ENCODE measurements around the gene PIP4K2A.

Gene PIP4K2A

GRCh38 chr10:22690614-22691431 is 23.6 kb downstream of the PIP4K2A start:
- no peak for DNase-seq

- DNase-seq, result no peak
These were observed 24.2 kb downstream of the PIP4K2A start for GRCh38 chr10:22690158-22690557.

- DNase-seq, result no peak
These were observed 28.0 kb downstream of the PIP4K2A start for GRCh38 chr10:22686347-22686746.

GRCh38 chr10:22685926-22686325 is 28.5 kb downstream of the PIP4K2A start:
- DNase-seq, result no peak

- DNase-seq, result no peak
These were observed 29.7 kb downstream of the PIP4K2A start for GRCh38 chr10:22684699-22685098.

- DNase-seq, result no peak
These were observed 31.3 kb downstream of the PIP4K2A start for GRCh38 chr10:22683140-22683389.

GRCh38 chr10:22682237-22683139 is 31.9 kb downstream of the PIP4K2A start:
- DNase-seq, result no peak

- DNase-seq, result peak; percentile 20
These were observed 32.6 kb downstream of the PIP4K2A start for GRCh38 chr10:22681783-22682183.

- no peak for DNase-seq
These were observed 33.1 kb downstream of the PIP4K2A start for GRCh38 chr10:22681301-22681700.

GRCh38 chr10:22679608-22680007 is 34.8 kb downstream of the PIP4K2A start:
- DNase-seq, result no peak

- no peak for DNase-seq
These were observed 37.0 kb downstream of the PIP4K2A start for GRCh38 chr10:22677333-22677732.

GRCh38 chr10:22676435-22676834 is 37.9 kb downstream of the PIP4K2A start:
- no peak for DNase-seq

GRCh38 chr10:22674573-22674930 is 39.8 kb downstream of the PIP4K2A start:
- no peak for DNase-seq

GRCh38 chr10:22673785-22674572 is 40.4 kb downstream of the PIP4K2A start:
- DNase-seq, result no peak

GRCh38 chr10:22673091-22673392 is 41.3 kb downstream of the PIP4K2A start:
- no peak for DNase-seq

- no peak for DNase-seq
These were observed 41.9 kb downstream of the PIP4K2A start for GRCh38 chr10:22672319-22673090.

- no peak for DNase-seq
These were observed 43.6 kb downstream of the PIP4K2A start for GRCh38 chr10:22670788-22671187.

- no peak for DNase-seq
These were observed 45.1 kb downstream of the PIP4K2A start for GRCh38 chr10:22669163-22669711.

GRCh38 chr10:22667093-22667480 is 47.3 kb downstream of the PIP4K2A start:
- no peak for DNase-seq

GRCh38 chr10:22666287-22667092 is 47.9 kb downstream of the PIP4K2A start:
- DNase-seq, result no peak

- DNase-seq, result no peak
These were observed 49.0 kb downstream of the PIP4K2A start for GRCh38 chr10:22665329-22665728.
